GM11168 (cell line): ENCODE results near the gene SMAD3.

Experiments used
- in situ Hi-C: fragments of 300-500 bp; cut with MboI; formaldehyde crosslinking; loops from one replicate; pipeline ENCODE4 v1.12.0; 2022; ENCODE audit warnings: low sequenced_read_pairs; ENCODE audit not compliant: unreplicated experiment

The SMAD3 gene

DNA sequence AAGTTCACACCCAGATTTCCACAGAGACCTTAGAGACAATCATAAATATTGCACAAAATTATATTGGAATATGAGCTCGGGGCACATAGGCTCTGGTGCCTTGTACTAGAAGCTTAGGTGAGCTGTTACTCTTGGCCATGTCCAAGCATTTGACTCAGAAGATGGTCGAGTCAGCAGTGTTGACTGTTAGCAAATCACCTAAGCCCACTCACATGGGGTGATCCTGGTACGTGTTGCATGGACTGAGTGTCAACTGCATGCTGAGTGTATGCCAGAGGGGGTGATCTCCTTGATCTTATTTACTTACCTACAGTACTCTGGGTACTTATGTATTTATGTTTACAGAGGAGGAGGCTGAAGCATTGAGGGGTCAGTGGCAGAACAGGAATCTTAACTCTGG, 14.0 kb downstream of the SMAD3 start:
- in situ Hi-C loops, result no loop called here

DNA sequence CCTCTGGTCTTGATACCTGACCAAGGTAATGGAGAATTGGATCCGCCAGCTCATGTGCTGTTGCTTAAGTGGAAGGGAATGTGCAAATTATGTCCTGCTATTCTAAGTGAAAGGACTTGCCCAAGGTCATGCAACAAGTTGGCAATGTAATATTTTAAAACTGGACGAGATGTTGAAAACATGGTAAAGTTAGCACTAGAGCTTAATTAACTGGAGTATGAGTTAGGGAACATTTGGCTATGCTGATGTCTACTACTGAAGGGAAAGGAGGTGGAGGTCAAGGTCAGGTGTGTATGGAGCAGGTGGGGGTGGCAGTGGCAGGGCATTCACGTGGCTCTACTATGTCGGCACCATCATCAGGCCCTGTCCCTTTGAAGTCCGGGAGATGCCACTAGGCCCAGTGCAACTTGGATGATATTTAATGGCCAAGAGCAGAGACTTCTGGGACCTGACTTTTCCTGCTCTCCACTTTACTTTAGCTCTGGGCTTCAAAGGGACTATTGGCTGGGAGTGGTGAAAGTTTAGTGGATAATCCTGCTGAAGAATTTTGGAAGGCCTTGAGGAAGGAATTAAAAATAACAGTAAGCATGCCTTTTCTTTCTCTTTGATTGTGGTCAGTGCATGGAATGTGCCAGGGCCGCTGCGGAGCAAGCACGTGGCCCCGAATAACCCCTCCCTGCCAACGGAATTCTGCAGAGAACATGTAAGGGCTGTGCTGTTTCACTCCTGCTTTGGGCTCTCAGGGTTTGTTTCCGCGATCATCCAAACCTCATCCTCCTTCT, 14.9 kb downstream of the SMAD3 start:
- in situ Hi-C loops, result no loop called here

DNA sequence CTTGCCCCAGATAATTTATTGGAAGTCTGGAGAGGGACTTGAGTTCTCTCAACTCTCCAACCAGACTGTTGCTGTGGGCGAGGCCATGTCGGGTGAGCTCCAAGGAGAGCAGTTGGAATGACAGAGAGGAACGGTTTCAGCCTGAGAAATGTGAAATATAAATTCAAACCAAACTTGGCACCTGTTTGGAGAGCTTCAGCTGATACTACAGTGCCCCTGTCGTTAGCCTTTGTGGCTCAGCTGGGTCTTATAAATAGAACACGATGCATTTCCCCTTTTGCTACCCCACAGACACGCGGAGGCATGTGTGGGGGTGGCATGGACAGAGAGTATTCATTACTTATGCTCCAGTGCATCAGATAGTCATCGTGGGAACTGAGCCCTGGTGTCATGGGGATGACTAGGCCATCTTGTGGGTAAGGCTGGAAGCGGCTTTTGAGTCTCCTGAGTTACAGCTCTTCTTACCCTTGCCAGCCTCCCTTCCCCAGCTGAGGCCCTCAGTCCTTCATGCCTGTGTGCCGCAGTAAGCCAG, 15.6 kb downstream of the SMAD3 start:
- in situ Hi-C loops, result no loop called here

DNA sequence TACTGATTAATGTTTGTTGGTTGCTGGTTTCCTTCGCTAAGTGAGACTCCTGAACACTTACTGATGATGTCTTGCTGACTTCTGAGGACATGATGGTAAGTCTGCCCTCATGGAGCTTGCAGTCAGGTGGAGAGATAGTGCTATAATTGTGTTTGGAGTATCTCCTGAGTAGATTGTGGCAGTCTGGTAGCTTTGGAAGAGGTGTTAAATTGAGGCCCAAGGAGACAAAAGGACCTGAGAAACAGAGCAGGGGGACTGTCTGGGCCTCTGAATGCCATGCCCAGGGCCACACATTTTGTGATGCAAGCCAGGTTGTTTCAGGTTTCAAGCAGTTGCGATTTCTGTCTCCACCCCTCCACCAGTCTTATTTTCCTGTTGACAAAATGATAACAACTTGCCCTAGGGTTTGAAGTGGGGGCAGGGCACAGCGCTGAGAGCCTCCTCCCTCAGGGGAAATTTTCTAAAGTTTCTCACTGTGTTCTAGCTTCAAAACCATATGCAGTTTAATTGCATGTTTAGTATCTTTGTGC, 16.7 kb downstream of the SMAD3 start:
- in situ Hi-C loops, result no loop called here

DNA sequence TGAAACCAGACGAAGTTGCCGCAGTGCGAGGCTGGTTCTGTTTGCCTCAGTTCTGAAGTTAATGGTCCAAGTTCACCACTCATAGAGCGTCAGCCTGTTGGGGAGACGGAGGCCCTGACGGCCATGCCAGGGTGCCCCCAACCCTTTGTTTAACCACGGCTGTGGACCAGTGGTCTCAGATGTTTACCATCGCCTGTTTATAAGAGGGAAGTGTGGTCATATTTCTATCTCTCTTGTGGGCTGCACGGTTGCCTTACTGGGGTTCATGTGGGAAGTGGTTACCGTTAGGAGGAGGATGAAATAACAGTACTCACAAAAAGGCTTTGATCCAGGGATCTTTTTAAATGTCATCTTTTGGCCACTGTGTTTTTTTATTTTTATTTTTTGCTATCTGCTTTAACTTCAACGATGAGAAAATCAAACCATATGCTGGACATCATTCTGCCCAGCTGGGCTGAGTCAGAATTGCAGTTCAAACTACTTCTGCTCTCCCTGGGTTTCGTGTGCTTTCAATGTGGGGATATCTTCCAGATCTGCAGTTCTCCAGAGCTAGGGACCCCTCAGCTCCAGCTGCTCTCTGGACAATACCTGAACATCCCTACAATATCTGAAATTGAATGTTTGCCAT, 17.8 kb downstream of the SMAD3 start:
- in situ Hi-C loops, result no loop called here

DNA sequence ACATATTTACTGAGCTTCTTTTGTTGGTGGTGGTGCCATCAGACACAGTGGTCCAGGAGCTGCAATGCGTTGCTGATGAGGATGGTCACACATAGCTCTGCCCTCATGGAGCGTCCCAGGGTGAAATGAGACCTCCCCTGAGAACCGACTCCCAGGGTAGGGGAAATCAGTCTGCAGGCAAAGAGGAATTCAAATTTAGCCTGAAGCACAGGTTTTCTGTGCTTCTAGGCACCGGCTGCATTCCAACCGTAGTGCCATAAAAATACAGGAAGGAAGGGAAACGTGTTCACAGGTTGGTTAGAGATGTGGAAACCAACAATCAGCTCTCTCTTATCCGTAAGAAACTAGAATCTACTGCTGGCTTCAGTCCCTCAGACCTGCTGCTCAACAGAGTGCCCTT, 19.2 kb downstream of the SMAD3 start:
- in situ Hi-C loops, result no loop called here

DNA sequence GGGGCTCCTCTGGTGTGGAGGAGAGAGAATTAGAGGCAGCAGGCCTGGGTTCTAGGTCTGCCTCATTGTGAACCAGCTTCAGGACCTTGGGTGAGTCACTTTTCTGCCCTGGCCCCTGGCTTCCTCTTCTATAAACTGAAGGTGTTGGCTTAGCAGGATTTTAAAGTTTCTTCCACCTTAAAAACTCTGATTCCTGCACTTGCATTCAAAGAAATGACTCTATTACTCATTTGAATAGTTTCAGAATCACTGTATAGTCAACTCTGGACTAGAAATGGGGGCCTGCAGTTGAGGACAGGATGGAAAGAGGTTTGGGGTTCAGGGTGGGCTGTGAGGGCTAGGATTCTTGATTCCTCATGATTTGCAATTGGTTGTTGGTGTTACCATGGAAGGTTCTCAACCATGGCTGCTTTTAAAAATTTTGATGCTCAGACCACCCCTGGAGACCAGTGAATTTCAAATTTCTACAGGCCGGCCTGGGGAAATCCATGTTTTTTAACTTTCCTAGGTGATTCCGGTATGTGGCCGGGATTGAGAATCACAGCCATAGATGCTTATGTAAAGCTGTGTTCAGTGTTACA, 19.9 kb downstream of the SMAD3 start:
- in situ Hi-C loops, result no loop called here

DNA sequence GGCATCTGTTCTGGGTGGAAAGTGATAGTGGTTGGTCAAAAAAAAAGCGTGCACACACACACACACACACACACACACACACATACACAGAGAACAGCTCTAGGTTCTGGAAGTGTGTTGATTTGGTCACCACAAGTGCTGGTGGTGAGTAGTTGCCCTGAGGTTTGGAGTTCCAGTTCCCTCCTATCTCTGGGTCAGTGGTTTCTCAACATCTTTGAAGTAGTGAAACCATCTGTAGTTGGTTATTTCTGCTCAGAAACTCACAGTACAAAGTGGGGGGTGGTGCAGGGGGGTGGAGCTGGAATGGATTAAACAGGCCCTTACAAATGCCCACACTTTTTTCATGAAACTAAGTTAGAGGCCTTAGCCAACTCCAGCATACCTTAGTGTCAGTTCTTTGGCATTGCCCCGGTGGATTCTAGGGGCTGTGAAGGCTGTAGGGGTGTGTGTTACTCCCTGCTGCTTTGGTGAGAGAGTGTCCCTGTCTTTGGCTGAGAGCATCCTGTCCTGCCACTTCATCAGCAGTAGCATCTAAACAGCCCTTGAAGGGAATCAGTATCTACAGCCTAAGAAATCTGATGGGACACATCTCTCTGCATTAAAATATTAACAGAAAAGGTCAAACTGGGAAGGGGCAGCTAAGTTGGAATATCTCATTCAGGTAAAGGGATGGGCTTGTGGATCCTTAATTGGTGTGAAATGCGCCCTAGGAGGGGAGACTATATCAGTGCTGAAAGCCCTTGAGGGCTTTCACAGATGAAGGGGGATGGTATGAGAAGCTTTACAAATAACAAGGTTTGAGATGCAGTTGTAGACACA, 20.6 kb downstream of the SMAD3 start:
- in situ Hi-C loops, result no loop called here

DNA sequence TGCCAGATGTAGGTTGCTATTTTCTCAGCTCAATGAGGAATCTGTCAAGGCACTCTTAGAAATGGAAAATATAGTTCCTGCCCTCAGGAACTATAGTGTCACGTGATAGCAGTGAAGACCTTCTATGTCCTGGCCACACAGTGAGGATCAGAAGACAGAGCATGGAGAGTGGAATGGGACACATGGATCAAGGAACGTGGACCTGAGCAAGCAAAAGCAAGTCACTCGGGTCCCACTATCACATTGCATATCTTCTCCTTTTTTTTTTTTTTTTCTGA, 21.2 kb downstream of the SMAD3 start:
- in situ Hi-C loops, result no loop called here

DNA sequence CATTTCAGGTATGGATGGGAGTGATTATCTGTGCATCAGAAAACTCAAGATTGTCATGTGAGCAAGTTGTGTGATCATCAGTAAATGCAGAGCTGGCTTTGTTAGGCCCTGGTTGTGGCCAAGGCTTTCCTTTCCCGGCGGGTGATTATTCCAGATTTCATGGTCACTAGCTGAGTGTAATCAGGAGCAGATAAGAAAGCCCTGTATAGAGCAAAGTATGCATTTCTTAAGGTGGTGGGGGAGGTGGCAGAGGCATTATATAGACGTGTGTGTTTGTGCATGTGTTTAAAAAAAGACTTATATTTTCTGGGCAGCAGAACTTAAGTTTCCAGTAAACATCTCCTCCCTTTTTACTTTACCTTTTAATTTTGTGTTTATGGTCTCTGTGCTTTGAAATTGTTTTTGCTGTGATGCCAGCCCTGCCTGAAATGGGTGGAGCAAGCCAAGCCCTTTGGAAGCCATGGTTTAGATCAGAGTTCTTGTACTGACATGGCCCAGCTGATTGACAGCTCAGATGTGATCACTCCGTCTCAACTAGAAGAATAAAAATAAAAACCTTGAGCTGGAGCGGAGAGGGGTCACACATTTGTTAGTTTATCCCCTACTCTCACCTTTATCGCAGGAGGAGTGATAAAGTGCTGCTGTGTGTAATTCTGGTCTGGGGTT, 22.2 kb downstream of the SMAD3 start:
- in situ Hi-C loops, result no loop called here

DNA sequence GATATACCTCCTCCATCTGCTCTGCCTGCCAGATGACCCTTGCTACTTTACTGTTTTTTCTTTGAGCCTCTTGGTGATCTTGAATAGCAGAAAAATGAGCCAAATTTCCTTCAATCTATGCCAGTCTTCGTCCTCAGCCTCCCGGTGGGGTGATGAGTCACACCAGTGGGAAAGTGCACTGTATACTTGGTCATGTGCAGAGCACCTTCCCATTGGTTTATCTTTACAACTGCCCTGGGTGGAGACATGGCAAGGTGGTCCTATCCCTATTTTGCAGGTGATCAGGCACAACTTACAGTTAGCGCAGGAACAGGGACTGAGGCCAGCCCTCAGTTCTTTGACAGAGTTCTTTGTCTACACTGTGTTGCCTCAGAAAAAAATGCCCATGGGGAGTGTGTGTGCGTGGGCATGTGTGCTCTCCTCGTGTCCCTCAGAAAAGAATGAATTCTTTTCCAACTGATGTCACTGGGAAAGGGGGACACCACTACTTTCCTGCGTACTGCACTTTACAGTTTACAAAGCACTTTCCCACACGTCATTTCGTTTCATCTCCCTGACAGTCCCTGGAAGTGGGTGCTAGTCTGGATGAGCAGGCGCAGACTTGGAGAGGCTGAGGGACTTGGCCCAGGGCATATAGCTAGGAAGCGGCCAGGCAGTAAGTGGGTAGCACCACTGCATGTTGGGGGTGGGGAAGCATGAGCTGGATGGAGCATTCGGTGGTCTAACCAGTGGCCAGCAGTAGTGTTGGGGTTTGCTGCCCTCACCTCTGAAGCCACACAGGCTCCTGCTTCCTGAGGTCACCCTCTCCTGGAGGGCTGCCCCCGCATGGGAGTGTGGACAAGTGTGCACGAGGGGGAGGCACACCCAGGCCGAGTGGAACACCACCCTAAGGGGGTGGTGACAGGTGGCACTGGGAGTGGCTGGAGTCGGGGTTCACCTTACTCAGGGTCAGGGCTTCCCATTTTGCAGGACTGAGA, 24.1 kb downstream of the SMAD3 start:
- in situ Hi-C loops, result no loop called here

DNA sequence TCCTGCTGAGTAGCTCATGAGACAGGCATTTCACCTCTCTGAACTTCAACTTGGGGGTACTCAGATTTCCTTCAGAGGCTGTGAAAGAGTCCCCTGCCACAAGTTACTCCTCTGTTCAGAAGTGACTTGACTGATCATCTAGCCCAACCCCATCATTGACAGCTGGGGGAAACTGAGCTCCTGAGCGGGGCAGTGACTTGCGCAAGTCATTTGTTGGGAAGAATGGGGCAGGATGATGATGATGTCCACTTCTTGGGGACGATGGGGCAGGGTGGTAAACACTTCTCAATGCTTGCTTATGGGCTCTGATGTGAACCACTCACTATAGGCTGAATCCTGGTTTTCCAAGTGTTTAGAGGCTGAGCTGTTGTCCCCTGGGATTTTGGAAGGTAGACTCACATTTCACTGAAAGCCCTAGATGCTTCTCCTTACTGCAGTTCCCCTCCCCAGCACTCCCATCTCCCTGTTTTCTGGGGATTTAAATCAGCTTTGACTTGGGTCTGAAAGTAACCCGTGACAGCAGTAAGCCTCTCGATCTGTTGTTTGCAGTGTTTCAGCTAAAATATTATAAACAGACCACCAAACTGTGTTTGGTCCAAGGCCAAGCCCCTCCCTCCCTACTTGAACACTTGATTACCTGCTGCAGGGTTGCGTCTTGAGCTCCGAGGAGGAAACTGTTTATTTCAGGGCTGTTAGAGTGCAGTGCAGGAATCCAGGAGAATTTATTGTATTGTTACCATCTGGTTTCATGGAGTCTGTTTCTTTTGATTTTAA, 25.1 kb downstream of the SMAD3 start:
- in situ Hi-C loops, result no loop called here

DNA sequence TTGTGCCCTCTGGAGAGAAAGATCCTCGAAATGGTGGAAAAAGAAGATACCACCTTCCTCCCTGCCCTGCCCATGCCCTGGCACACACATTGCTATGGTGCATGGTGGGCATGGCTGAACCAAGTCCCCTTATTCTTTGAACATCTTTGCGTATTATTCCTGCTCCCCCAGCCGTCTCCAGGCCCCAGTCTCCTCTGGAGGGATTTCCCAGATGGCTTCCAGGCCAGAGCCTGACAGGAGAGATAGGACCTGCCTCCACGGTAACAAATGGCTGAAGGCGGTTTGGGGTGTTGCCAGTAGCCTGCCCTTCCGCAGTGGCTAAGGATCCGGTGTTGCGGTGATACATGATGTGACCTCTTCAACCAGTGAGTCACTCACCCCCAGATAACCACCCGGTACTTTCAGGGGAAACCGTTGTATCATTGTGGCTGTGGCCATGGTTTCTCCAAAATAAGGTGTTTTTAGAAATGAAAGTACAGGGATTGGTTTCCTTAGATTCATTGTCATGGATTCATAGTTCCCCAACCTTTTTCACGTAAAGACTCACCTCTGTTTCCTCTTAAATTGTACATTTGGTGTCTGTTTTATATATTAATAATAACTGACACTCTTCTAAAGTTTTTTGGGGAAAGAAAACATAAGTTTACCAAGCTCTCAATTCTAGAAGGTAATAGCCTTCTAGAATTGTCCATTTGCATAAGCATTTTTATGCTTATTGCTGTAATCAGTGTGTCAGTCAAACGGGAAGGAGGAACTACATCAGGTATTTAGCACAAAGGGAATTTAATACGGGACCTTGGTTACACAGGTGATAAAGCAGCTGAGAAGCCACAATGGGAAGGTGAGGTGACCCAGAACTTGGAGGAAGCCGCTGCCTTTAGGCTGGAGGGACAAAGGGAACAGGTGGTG, 25.9 kb downstream of the SMAD3 start:
- in situ Hi-C loops, result no loop called here

DNA sequence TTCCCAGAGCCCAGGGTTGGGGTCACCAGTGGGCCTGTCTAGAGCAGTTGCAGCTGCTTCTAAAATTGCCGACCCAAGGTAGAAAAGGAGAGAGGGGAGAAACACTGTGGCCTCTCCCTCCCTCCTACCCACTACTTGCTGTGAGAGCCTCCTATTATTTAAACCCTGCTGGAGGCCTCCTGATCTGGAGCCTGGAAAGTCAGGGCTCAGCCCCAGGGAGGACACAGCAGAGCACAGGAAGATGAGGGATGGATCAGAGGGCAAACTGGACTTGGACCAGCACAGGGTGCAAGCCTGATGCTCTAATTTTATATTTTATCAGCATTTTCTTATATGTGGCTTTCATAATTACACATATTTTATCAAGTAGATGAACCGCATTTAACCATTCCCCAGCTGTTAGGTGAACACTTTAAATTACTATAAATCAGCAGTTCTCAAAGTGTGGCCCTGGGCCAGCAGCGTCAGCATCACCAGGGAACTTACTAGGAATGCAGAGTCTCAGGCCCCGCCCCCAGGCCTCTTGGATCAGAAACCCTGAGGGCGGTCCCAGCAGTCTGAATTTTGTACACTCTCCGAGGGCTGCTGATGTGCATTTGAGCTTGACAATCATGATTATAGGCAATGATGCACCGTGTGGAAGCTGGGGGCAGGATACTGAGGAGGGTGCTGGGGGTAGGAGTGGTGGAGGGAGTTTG, 26.7 kb downstream of the SMAD3 start:
- in situ Hi-C loops, result no loop called here

DNA sequence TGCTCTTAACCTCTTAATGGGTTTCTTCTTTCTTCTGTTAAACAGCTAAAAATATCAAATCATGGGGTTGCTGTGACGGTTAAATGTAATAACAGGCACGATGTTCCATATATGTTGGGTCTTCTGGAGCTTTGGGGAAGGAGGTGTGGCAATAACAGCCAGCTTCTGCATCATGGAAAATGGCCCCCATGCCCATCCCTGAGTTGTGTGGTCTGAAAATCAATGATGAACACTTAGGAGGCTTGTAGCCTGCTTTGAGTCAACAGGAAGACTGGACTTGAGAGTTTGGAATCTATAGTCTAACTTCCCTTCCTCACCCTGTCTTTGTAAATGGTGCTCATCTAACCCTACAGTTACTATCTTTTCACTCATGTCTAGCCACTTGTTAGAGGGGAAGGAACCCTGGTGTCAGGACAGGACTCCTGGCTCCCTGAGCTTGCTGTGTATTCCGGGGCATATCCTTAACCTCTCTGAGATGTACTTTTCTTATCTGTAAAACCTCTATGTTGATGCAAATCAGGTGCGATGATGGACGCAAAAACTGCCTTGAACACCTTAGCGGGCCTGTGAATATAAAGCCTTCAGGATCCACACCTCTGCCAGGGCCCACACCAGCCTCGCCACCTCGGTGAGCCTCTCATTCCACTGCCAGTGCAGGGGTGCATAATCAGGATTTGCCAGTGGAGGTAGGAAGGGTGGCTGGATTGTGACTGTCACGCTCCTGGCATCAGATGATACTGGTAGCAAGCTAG, 27.5 kb downstream of the SMAD3 start:
- in situ Hi-C loops, result no loop called here

DNA sequence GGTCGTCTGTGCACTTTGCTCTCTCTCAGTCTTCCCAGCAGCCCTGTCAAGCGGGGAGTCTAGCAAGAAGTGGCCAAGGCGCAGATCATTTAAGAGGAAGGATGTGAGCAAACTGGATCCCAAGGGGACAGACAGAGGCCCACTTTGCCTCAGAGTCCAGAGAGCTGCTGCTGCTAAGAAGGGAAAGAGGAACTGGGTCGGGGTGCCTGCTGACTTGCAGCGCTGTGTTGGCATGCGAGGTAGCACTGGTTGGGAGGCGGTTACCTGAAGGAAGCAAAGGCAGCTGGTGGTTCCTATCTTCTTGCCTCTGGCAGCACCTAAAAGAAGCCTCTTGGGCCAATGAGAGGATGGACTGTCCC, 28.1 kb downstream of the SMAD3 start:
- in situ Hi-C loops, result no loop called here
